Measurements from ENCODE around the gene RFESD.

RFESD gene

GRCh38 chr5:95620870-95621838, 25.4 kb upstream of the RFESD start:
- no peak for TF ChIP-seq CTCF (IDR thresholded peaks at IDR 0.05)
- DNase-seq (ENCODE audit: low spot score): no peak
- Histone ChIP-seq H3K4me3 (peak overlapping the region; percentile 82), H3K27ac (peak overlapping the region; percentile 45 to 60)

GRCh38 chr5:95621839-95622629, 24.5 kb upstream of the RFESD start:
- TF ChIP-seq CTCF (IDR thresholded peaks at IDR 0.05): no peak
- H3K27ac ChIP-seq: no peak overlapping the region
- no peak for DNase-seq (ENCODE audit: low spot score)
- H3K4me3 ChIP-seq: no peak overlapping the region

- Histone ChIP-seq H3K4me3 (no peak overlapping the region), H3K27ac (no peak overlapping the region)
- TF ChIP-seq CTCF (IDR thresholded peaks at IDR 0.05): no peak
- no peak for DNase-seq (ENCODE audit: low spot score)
These were observed 22.9 kb upstream of the RFESD start for GRCh38 chr5:95623706-95624105.

- TF ChIP-seq CTCF (IDR thresholded peaks at IDR 0.05): no peak
- no peak overlapping the region for H3K27ac ChIP-seq
- no peak for DNase-seq (ENCODE audit: low spot score)
- no peak overlapping the region for H3K4me3 ChIP-seq
These were observed 22.2 kb upstream of the RFESD start for GRCh38 chr5:95624368-95624767.

GRCh38 chr5:95626701-95627100, 19.9 kb upstream of the RFESD start:
- no peak overlapping the region for H3K27ac ChIP-seq
- no peak for TF ChIP-seq CTCF (IDR thresholded peaks at IDR 0.05)
- H3K4me3 ChIP-seq: no peak overlapping the region
- no peak for DNase-seq (ENCODE audit: low spot score)

- DNase-seq (ENCODE audit: low spot score): no peak
- Histone ChIP-seq H3K27ac (no peak overlapping the region), H3K4me3 (no peak overlapping the region)
- no peak for TF ChIP-seq CTCF (IDR thresholded peaks at IDR 0.05)
These were observed 18.4 kb upstream of the RFESD start for GRCh38 chr5:95627971-95628810.

Measured in coronary artery (tissue), 2 donors.